Neuronal stem cell (in vitro differentiated cells): ENCODE measurements around the gene THOP1.

Source experiments
- DNase-seq: peaks from one replicate; pipeline ENCODE4 v3.0.0-alpha.2; 2013; ENCODE audit warnings: low spot score
- H2AFZ ChIP-seq: one replicate; pipeline ENCODE4 v1.6.1; 2013; ENCODE audit warnings: mild to moderate bottlenecking, low read length, inconsistent platforms
- H2AK5ac ChIP-seq: 2 replicates; pipeline ENCODE4 v1.6.1; 2013; ENCODE audit warnings: low read depth, mild to moderate bottlenecking, inconsistent platforms, low read length, moderate library complexity, mixed read lengths
- H2BK120ac ChIP-seq: 2 replicates; pipeline ENCODE4 v1.6.1; 2013; ENCODE audit warnings: low read depth, mild to moderate bottlenecking, inconsistent platforms, low read length, moderate library complexity, mixed read lengths
- H2BK12ac ChIP-seq: one replicate; pipeline ENCODE4 v1.6.1; 2013; ENCODE audit warnings: low read length, inconsistent platforms
- H2BK15ac ChIP-seq: 2 replicates; pipeline ENCODE4 v1.6.1; 2013; ENCODE audit warnings: mild to moderate bottlenecking, low read length, inconsistent platforms, mixed read lengths
- H2BK5ac ChIP-seq: one replicate; pipeline ENCODE4 v1.6.1; 2013; ENCODE audit warnings: inconsistent platforms, mild to moderate bottlenecking, low read length, moderate library complexity
- H3K14ac ChIP-seq: one replicate; pipeline ENCODE4 v1.6.1; 2013; ENCODE audit warnings: low read length, inconsistent platforms
- H3K18ac ChIP-seq: 2 replicates; pipeline ENCODE4 v1.6.1; 2013; ENCODE audit warnings: low read length, inconsistent platforms
- H3K23ac ChIP-seq: 2 replicates; pipeline ENCODE4 v1.6.1; 2013; ENCODE audit warnings: low read depth, mild to moderate bottlenecking, mixed read lengths, low read length, inconsistent platforms; ENCODE audit not compliant: poor library complexity
- H3K27ac ChIP-seq: replicated peaks from 3 replicates; pipeline ENCODE4 v1.5.1; 2013; ENCODE audit warnings: low read length, inconsistent platforms
- H3K27me3 ChIP-seq, 3 experiments: 2 replicates each; pipeline ENCODE4 v1.6.1; 2013; ENCODE audit warnings: low read length in 3 of 3, mild to moderate bottlenecking in 2 of 3, inconsistent platforms in 1 of 3, low read depth in 1 of 3, mixed read lengths in 1 of 3, moderate library complexity in 1 of 3; ENCODE audit not compliant: control insufficient read depth in 3 of 3, insufficient read depth in 3 of 3
- H3K36me3 ChIP-seq, 2 donors: replicated peaks in 1 of 2; 2 replicates each; pipeline ENCODE4 v1.6.1; 2013; ENCODE audit warnings: low read length in 2 of 2; ENCODE audit not compliant: control insufficient read depth in 2 of 2, insufficient read depth in 2 of 2
- H3K4ac ChIP-seq: 2 replicates; pipeline ENCODE4 v1.6.1; 2013; ENCODE audit warnings: inconsistent platforms, mild to moderate bottlenecking, low read length, moderate library complexity
- H3K4me1 ChIP-seq, 2 donors: 1 replicate in 1 of 2; 2 replicates in 1 of 2; pipeline ENCODE4 v1.6.1; 2013; ENCODE audit warnings: low read length in 2 of 2, low read depth in 1 of 2; ENCODE audit not compliant: control insufficient read depth in 2 of 2, insufficient read depth in 1 of 2
- H3K4me2 ChIP-seq: one replicate; pipeline ENCODE4 v1.6.1; 2013; ENCODE audit warnings: mild to moderate bottlenecking, low read length, inconsistent platforms; ENCODE audit not compliant: insufficient read depth, poor library complexity, severe bottlenecking
- H3K4me3 ChIP-seq, 2 donors: 2 replicates each; pipeline ENCODE4 v1.5.1; 2013; ENCODE audit warnings: low read length in 2 of 2, mild to moderate bottlenecking in 2 of 2, inconsistent platforms in 1 of 2, moderate library complexity in 1 of 2
- H3K79me1 ChIP-seq: one replicate; pipeline ENCODE4 v1.6.1; 2013; ENCODE audit warnings: low read depth, mild to moderate bottlenecking, inconsistent platforms, low read length, moderate library complexity
- H3K9ac ChIP-seq: one replicate; pipeline ENCODE4 v1.6.1; 2013; ENCODE audit warnings: mild to moderate bottlenecking, low read depth, low read length, inconsistent platforms; ENCODE audit not compliant: poor library complexity
- H3K9me3 ChIP-seq, 2 donors: replicated peaks in 1 of 2; 2 replicates each; pipeline versions ENCODE3 to v1.6.1; 2013; ENCODE audit warnings: low read length in 2 of 2, mild to moderate bottlenecking in 2 of 2, inconsistent platforms in 1 of 2, low read depth in 1 of 2, mixed read lengths in 1 of 2, moderate library complexity in 1 of 2; ENCODE audit not compliant: control insufficient read depth in 2 of 2, insufficient read depth in 1 of 2
- H4K8ac ChIP-seq: one replicate; pipeline ENCODE4 v1.6.1; 2013; ENCODE audit warnings: low read depth, mild to moderate bottlenecking, inconsistent platforms, low read length, moderate library complexity
- H4K91ac ChIP-seq: one replicate; pipeline ENCODE4 v1.6.1; 2013; ENCODE audit warnings: low read length, low read depth, mild to moderate bottlenecking, inconsistent platforms; ENCODE audit not compliant: poor library complexity
- WGBS, 2 donors: extraction: QIAGEN DNeasy Blood & Tissue Kit; methylation state at CpG; one replicate each; pipeline ENCODE4 v1.1.7; 2013; ENCODE audit warnings: missing lambda C conversion rate in 2 of 2, mixed read lengths in 1 of 2; ENCODE audit not compliant: insufficient read length in 2 of 2, insufficient replicate concordance in 1 of 2; ENCODE audit errors: extremely low coverage in 2 of 2; 5-methylcytosine and 5-hydroxymethylcytosine counted together

THOP1 gene

GRCh38 chr19:2755811-2756210 is 29.5 kb upstream of the THOP1 start:
- H2AK5ac ChIP-seq: no peak overlapping the region
- H2BK5ac ChIP-seq: no peak overlapping the region
- H3K9me3 ChIP-seq: peaks cover 0 to 5% of the 10 kb centered on the region in 2 donors
- no peak for DNase-seq
- H3K23ac ChIP-seq: no peak overlapping the region
- no peak overlapping the region for H2BK12ac ChIP-seq
- no peak overlapping the region for H4K91ac ChIP-seq
- H3K4me1 ChIP-seq: no peaks in the 10 kb centered on the region
- H3K14ac ChIP-seq: no peak overlapping the region
- no peak overlapping the region for H3K18ac ChIP-seq
- H4K8ac ChIP-seq: no peak overlapping the region
- H3K79me1 ChIP-seq: peaks cover 5% of the 10 kb centered on the region
- H3K36me3 ChIP-seq: peaks cover 36 to 71% of the 10 kb centered on the region in 2 donors
- H3K9ac ChIP-seq: no peak overlapping the region
- H3K4me2 ChIP-seq: no peak overlapping the region
- no peak overlapping the region for H2BK120ac ChIP-seq
- no peak overlapping the region for H3K27ac ChIP-seq
- WGBS, 2 donors: no CpG with 5 or more reads among the region's 16 CpGs
- H2BK15ac ChIP-seq: no peak overlapping the region
- H3K4ac ChIP-seq: no peak overlapping the region
- H2AFZ ChIP-seq: no peak overlapping the region
- H3K4me3 ChIP-seq: no peak overlapping the region
- no peaks in the 10 kb centered on the region for H3K27me3 ChIP-seq

- Histone ChIP-seq H3K27me3 (no peaks in the 10 kb centered on the region), H3K4ac (no peak overlapping the region), H3K9ac (no peak overlapping the region), H2BK120ac (no peak overlapping the region), H2AFZ (no peak overlapping the region), H4K91ac (no peak overlapping the region), H3K4me1 (no peaks in the 10 kb centered on the region), H3K79me1 (peaks cover 5% of the 10 kb centered on the region), H2BK15ac (no peak overlapping the region), H3K36me3 (peaks cover 38 to 77% of the 10 kb centered on the region in 2 donors), H3K14ac (no peak overlapping the region), H3K4me3 (no peak overlapping the region), H4K8ac (no peak overlapping the region), H3K9me3 (peaks cover 0 to 5% of the 10 kb centered on the region in 2 donors), H3K27ac (no peak overlapping the region), H2BK12ac (no peak overlapping the region), H2BK5ac (no peak overlapping the region), H3K4me2 (no peak overlapping the region), H3K23ac (no peak overlapping the region), H2AK5ac (no peak overlapping the region), H3K18ac (no peak overlapping the region)
- no CpG with 5 or more reads among the region's 8 CpGs for WGBS, 2 donors
- no peak for DNase-seq
Measured at GRCh38 chr19:2756477-2756876, 28.8 kb upstream of the THOP1 start.

GRCh38 chr19:2756921-2757881 is 28.1 kb upstream of the THOP1 start:
- no peaks in the 10 kb centered on the region for H3K27me3 ChIP-seq
- WGBS, 2 donors: no CpG with 5 or more reads among the region's 48 CpGs
- H3K27ac ChIP-seq: no peak overlapping the region
- no peak overlapping the region for H2BK120ac ChIP-seq
- no peak overlapping the region for H3K4ac ChIP-seq
- H3K14ac ChIP-seq: no peak overlapping the region
- no peak overlapping the region for H4K8ac ChIP-seq
- no peak overlapping the region for H3K4me3 ChIP-seq
- peak overlapping the region; percentile 52 for H3K23ac ChIP-seq
- no peak overlapping the region for H2BK12ac ChIP-seq
- H4K91ac ChIP-seq: no peak overlapping the region
- no peak overlapping the region for H2BK15ac ChIP-seq
- no peak overlapping the region for H3K18ac ChIP-seq
- no peak overlapping the region for H2AK5ac ChIP-seq
- DNase-seq: no peak
- H3K9ac ChIP-seq: no peak overlapping the region
- no peak overlapping the region for H3K4me2 ChIP-seq
- H2AFZ ChIP-seq: no peak overlapping the region
- H3K4me1 ChIP-seq: no peaks in the 10 kb centered on the region
- peaks cover 5% of the 10 kb centered on the region for H3K79me1 ChIP-seq
- peaks cover 0 to 5% of the 10 kb centered on the region in 2 donors for H3K9me3 ChIP-seq
- no peak overlapping the region for H2BK5ac ChIP-seq
- H3K36me3 ChIP-seq: peaks cover 42 to 82% of the 10 kb centered on the region in 2 donors

DNA sequence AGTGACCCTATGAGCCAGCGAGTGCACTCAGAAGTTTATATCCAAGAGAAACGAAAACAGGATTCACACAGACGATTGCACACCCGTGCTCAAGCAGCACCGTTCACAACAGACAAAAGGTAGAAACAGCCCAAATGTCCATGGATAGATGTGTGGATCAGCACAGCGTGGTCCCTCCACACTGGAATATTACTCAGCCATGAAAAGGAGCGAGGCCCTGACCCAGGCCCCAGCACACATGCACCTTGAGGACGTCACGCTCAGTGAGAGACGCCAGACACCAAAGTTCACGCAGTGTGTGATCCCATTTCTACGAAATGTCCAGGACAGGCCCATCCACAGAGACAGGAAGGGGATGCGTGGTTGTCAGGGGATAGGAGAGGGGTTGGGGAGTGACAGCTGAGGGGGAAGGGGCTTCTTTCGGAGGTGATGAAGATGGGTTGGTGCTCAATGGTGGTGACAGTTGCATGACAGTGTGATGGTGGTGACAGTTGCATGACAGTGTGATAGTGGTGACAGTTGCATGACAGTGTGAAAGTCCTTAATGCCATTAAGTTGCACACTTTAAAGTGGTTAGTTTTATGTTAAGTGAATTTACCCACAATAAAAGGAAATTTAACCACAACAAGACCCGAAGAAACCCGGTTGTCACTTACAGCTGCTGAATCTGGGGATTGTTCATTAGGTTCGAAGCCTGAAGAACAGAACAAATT is 26.5 kb upstream of the THOP1 start:
- Histone ChIP-seq H3K9me3 (peaks cover 0 to 5% of the 10 kb centered on the region in 2 donors), H2BK12ac (no peak overlapping the region), H2AFZ (no peak overlapping the region), H2BK15ac (no peak overlapping the region), H2BK5ac (no peak overlapping the region), H3K79me1 (peaks cover 7% of the 10 kb centered on the region), H3K36me3 (peaks cover 53 to 90% of the 10 kb centered on the region in 2 donors), H3K27me3 (no peaks in the 10 kb centered on the region), H4K8ac (no peak overlapping the region), H3K23ac (peak overlapping the region; percentile 13), H3K4me3 (peak overlapping the region in 1 of 2 donors; percentile 3), H3K4ac (no peak overlapping the region), H3K4me2 (no peak overlapping the region), H4K91ac (no peak overlapping the region), H2BK120ac (no peak overlapping the region), H2AK5ac (no peak overlapping the region), H3K4me1 (no peaks in the 10 kb centered on the region), H3K27ac (no peak overlapping the region), H3K18ac (no peak overlapping the region), H3K9ac (peak overlapping the region; percentile 74), H3K14ac (no peak overlapping the region)
- no CpG with 5 or more reads among the region's 17 CpGs for WGBS, 2 donors
- no peak for DNase-seq
